Articular chondrocyte of knee joint (primary cell): ENCODE results near the gene HYKK. TPM values are rescaled to one million over a fixed set of nuclear protein-coding genes. Genes with fewer than 3 reads are reported as not detected.

ENCODE experiments used
- total RNA-seq: library from RNA; depleted of rRNA; stranded (reverse); fragments of >200 nt; gene quantifications from 2 replicates; pipeline ENCODE4 v1.2.3, GENCODE V29; 2012

HYKK gene, protein sequence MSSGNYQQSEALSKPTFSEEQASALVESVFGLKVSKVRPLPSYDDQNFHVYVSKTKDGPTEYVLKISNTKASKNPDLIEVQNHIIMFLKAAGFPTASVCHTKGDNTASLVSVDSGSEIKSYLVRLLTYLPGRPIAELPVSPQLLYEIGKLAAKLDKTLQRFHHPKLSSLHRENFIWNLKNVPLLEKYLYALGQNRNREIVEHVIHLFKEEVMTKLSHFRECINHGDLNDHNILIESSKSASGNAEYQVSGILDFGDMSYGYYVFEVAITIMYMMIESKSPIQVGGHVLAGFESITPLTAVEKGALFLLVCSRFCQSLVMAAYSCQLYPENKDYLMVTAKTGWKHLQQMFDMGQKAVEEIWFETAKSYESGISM
- total RNA-seq, result 4.7 and 6.7 TPM in 2 replicates

DNA sequence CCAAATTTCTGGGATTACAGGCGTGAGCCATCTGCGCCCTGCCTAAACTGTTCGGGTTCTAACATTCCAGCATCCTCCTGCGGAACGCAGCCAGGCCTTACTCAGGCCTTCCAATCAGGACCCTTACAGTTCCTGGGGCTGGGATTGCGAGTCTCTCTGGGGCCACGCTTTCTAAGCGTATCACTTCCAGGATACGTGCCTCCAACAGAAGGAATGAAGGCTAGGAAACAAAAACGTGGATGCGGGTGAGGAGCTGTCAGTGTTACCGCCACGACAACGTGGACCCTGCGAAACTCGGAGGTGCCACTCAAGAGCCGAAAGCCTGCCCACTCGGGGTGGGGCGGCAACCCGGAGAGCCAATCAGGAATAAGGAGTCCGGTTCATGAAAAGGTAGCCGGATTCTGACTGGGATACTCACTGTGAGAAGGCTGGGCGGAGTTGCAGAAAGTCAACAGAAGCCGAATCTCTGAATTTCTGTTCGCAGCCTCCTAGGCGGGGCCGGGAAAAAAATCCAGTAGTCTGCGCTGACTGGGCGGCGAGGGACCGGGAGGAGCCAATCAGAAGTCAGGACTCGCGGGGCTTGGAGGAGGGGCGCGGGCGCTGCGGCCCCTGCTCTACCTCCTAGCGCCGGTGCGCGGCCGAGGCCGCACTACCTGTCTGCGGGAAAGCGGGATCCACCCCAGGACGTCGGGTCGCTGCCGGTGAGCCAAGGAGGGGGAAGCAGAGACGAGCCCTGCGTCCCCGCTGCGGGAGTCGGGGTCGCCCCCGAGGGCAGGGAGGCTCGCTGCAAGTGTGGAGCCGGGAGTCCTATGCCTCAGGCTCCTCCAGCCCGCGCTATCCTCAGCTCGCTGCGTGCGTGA is at the start of gene HYKK:
Gene HYKK (plus strand): TSS at position 607 of the 860 bp plus-strand sequence. CDS start 5,512 bp downstream, outside the sequence.

DNA sequence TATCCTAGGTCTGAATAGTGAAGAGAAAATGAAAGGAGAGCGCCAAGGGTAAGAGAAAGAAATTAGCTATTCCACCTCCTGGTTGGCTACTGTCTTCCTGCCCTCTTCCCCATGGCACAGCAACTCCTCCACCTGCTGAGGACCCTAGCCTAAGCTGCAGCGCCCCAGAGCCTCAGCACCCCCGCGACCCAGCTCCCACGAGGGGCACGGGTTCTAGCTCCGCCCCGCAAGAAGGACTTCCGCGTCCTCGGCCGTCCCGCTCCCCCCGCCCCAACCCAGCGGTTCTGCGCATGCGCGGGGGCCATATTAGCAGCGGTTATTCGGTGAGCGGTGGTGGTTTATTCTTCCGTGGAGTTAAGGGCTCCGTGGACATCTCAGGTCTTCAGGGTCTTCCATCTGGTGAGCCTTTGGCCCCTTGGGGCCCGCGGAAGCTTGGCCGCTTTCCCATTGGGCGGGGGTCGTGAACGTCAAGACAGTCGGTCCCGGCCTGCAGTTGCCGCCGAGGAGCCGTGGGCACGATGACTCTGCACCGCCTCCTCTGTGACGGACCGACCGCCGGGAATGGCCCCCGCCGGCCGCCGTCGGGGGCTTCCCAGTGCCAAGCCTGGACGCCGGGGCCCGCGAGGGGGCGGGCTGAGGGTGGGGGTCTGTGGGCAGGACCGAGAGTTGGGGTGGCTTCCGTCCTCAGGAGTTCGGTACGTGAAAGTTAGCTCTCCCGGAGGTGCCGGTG is 32.9 kb downstream of the HYKK start, which contains the start of gene PSMA4:
Gene PSMA4 (plus strand): TSS at position 304 of the 730 bp plus-strand sequence. CDS start 1,484 bp downstream, outside the sequence.

DNA sequence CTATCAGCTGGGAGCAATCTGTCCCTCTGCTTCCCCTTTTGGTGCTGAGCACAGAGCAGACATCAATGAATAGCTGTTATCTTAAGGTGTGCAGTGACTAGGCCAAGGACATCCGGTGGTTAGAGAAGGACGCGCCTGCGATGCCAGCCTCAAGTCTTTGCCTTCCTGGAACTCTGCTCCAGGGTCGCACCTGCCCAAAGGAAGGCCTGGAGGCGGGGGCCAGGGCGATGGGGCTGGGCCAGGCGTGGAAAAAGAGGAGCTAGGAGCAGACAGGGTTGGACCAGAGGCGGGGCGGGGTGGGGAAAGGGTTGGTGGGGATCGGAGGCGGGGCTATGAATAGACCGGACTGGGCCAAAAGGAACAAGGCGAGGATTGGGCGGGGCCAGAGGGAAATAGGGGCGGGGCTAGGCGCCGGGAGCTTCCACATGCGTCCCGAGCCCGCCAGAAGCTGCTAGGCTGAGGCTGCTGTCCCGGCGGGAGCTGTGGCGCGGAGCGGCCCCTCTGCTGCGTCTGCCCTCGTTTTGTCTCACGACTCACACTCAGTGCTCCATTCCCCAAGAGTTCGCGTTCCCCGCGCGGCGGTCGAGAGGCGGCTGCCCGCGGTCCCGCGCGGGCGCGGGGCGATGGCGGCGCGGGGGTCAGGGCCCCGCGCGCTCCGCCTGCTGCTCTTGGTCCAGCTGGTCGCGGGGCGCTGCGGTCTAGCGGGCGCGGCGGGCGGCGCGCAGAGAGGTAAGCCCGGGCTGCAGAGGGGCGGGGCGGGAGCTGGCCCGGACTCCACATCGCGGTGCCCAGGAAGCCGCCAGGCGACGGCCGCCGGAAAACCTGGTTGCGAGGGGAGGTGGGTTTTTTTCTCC is 57.9 kb downstream of the HYKK start, which contains the start of gene CHRNA5:
Gene CHRNA5 (plus strand): TSS at position 424 of the 854 bp plus-strand sequence. CDS start 200 bp downstream, at position 624.

Other genes with a start within 250 kb of the HYKK start
- gene DNAJA4, start 243.0 kb upstream of the HYKK start, total RNA-seq, result 3.4 and 4.2 TPM in 2 replicates
- 47.2 and 62.3 TPM in 2 replicates for gene SKIC8, start 208.0 kb upstream of the HYKK start, total RNA-seq
- not detected in 2 replicates for gene CRABP1, start 167.2 kb upstream of the HYKK start, total RNA-seq
- gene IREB2, start 69.4 kb upstream of the HYKK start, total RNA-seq, result 27.9 and 36.1 TPM in 2 replicates
- 243 and 269 TPM in 2 replicates for gene PSMA4, start 32.9 kb downstream of the HYKK start, total RNA-seq
- 0.26 and 0.32 TPM in 2 replicates for gene CHRNA5, start 57.9 kb downstream of the HYKK start, total RNA-seq
- gene CHRNA3, start 113.4 kb downstream of the HYKK start, total RNA-seq, result not detected in 2 replicates
- gene CHRNB4, start 133.6 kb downstream of the HYKK start, total RNA-seq, result not detected in 2 replicates